ENCODE measurements around the gene C5orf47. TPM values are rescaled to one million over a fixed set of nuclear protein-coding genes. Genes with fewer than 3 reads are reported as not detected.

The C5orf47 gene, protein sequence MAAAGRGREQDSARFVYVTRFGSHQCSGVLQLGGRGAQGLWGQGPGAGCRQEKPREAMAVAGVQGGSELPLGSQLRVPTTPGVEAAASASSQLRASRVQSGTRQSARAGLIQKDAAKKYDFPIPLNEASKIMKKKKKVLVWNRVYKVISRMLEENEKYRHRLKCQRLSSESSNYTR
- not detected for total RNA-seq

DNA sequence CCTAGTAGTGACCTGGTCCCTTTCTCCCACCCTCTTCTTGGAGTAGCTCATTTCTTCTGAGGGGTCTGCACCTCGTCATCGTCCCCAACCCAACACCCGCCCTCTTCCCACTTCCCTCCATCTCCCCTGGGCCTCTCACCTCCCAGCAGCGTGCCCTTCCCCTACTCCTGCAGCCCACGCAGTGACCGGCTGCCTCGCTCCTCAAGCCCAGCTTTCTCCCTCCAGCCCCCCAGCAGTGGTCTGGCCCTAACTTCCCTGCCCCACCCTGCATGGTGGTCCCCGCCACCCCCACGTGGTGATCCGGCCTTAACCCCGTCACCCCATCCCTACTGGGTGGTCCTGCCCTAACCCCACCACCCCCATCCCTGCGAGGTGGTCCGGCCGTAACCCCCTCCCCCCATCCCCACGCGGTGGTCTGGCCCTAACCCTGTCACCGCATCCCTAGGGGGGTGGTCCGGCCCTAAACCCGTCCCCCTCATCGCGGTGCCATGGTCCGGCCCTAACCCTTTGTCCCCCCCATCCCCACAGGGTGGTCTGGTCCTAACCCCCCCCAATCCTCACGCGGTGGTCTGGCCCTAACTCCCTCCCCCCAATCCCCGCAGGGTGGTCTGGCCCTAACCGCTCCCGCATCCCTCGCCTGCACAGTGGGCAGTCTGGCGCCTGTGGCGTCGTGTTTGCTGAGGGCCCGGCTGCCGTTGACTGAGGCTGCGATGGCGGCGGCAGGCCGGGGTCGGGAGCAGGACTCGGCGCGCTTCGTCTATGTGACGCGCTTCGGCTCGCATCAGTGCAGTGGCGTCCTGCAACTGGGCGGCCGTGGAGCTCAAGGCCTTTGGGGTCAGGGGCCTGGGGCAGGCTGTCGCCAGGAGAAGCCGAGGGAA is at the start of gene C5orf47:
TSS of gene C5orf47 (plus strand) at position 617 of the 878 bp plus-strand sequence. CDS start at position 711, 94 bp downstream.
- Histone ChIP-seq H3K27me3 (peaks cover 11% of the 10 kb centered on the region), H3K27ac (no peak within 1 kb of the TSS), H3K9me3 (no peaks in the 10 kb centered on the region), H3K4me1 (no peaks in the 10 kb centered on the region), H3K36me3 (no peaks in the 10 kb centered on the region), H3K4me3 (no peak within 1 kb of the TSS)
- no peak for DNase-seq
- in situ Hi-C loops (cut with MboI; ENCODE audit: low pct_ligation_motif_present in 1 of 4, low pct_unique_long_range_greater_than_20kb in 1 of 4, low sequenced_read_pairs in 3 of 4): no loop called here
- TF ChIP-seq, protein P1, sequence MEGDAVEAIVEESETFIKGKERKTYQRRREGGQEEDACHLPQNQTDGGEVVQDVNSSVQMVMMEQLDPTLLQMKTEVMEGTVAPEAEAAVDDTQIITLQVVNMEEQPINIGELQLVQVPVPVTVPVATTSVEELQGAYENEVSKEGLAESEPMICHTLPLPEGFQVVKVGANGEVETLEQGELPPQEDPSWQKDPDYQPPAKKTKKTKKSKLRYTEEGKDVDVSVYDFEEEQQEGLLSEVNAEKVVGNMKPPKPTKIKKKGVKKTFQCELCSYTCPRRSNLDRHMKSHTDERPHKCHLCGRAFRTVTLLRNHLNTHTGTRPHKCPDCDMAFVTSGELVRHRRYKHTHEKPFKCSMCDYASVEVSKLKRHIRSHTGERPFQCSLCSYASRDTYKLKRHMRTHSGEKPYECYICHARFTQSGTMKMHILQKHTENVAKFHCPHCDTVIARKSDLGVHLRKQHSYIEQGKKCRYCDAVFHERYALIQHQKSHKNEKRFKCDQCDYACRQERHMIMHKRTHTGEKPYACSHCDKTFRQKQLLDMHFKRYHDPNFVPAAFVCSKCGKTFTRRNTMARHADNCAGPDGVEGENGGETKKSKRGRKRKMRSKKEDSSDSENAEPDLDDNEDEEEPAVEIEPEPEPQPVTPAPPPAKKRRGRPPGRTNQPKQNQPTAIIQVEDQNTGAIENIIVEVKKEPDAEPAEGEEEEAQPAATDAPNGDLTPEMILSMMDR (IDR thresholded peaks at IDR 0.05): no peak
- no peak for TF ChIP-seq POLR2A (IDR thresholded peaks at IDR 0.05)
- TF ChIP-seq EP300 (IDR thresholded peaks at IDR 0.05; ENCODE audit: low read depth): no peak
- TF ChIP-seq POLR2AphosphoS5 (IDR thresholded peaks at IDR 0.05): no peak
- intact Hi-C loops (cut with DNase I; ENCODE audit: low total_unique reads): no loop called here
- 93% methylated on average over 51 of the region's 51 CpGs; no CpG with 5 or more reads in 1 of the 2 donors for WGBS, 2 donors (ENCODE audit: low coverage in 1 of 2)

DNA sequence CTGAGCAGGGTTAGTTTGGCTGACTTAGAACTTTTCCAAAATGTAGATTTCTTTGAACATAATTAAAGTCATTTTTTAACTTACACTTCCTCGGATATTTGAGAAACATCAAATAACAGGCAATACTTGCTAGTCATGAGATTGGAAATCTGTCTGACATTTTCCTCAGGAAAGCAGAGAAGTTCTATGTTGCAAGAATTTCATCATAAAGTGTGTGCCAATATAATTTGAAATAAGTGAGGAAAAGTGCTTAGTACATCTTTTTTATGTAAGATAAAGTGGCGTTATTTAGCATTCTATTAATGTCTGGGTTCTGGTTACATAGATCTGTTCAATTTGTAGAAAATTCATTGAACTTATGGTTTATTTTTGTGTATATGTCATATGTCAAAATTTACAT is 48.7 kb upstream of the C5orf47 start:
- no peaks in the 10 kb centered on the region for H3K36me3 ChIP-seq
- no peaks in the 10 kb centered on the region for H3K27me3 ChIP-seq
- H3K9me3 ChIP-seq: no peaks in the 10 kb centered on the region
- intact Hi-C loops (cut with DNase I; ENCODE audit: low total_unique reads): no loop called here
- H3K27ac ChIP-seq: no peak overlapping the region
- no peak for DNase-seq
- in situ Hi-C loops (cut with MboI; ENCODE audit: low pct_ligation_motif_present in 1 of 4, low pct_unique_long_range_greater_than_20kb in 1 of 4, low sequenced_read_pairs in 3 of 4): no loop called here
- TF ChIP-seq EP300 (IDR thresholded peaks at IDR 0.05; ENCODE audit: low read depth): no peak
- no peak for TF ChIP-seq POLR2A (IDR thresholded peaks at IDR 0.05)
- TF ChIP-seq POLR2AphosphoS5 (IDR thresholded peaks at IDR 0.05): no peak
- TF ChIP-seq, protein P1 (IDR thresholded peaks at IDR 0.05): no peak
- H3K4me3 ChIP-seq: no peak overlapping the region
- 77 to 88% methylated on average over 2 of the region's 2 CpGs for WGBS, 2 donors (ENCODE audit: low coverage in 1 of 2)
- peaks cover 0 to 11% (median 2%) of the 10 kb centered on the region in 4 donors for H3K4me1 ChIP-seq

DNA sequence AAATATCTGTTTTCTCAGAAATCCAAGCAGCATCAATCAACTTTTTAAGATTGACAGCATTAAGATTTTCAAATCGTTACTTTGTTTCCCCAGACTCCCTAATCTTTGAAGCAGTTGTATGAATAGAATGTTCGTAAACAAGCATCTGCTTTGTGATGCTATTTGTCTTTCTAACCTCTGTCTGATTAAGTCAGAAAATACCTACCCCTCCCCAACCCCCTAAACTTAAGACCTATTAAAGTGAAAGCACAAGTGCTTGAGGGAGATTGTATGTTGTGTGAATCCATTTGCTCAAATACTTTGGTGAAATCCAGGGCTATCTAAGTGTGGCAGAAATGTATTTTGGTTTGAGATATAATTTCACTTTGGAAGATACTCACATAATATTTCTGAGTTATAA is 47.9 kb upstream of the C5orf47 start:
- peaks cover 0 to 11% (median 4%) of the 10 kb centered on the region in 4 donors for H3K4me1 ChIP-seq
- 88 to 95% methylated on average over 2 of the region's 2 CpGs for WGBS, 2 donors (ENCODE audit: low coverage in 1 of 2)
- in situ Hi-C loops (cut with MboI; ENCODE audit: low pct_ligation_motif_present in 1 of 4, low pct_unique_long_range_greater_than_20kb in 1 of 4, low sequenced_read_pairs in 3 of 4): no loop called here
- H3K27me3 ChIP-seq: no peaks in the 10 kb centered on the region
- H3K27ac ChIP-seq: no peak overlapping the region
- TF ChIP-seq, protein P1 (IDR thresholded peaks at IDR 0.05): no peak
- TF ChIP-seq EP300 (IDR thresholded peaks at IDR 0.05; ENCODE audit: low read depth) (no peak), POLR2A (IDR thresholded peaks at IDR 0.05) (no peak), POLR2AphosphoS5 (IDR thresholded peaks at IDR 0.05) (no peak)
- intact Hi-C loops (cut with DNase I; ENCODE audit: low total_unique reads): no loop called here
- H3K36me3 ChIP-seq: peaks cover 0 to 5% (median under 1%) of the 10 kb centered on the region in 4 donors
- no peaks in the 10 kb centered on the region for H3K9me3 ChIP-seq
- H3K4me3 ChIP-seq: no peak overlapping the region
- no peak for DNase-seq

DNA sequence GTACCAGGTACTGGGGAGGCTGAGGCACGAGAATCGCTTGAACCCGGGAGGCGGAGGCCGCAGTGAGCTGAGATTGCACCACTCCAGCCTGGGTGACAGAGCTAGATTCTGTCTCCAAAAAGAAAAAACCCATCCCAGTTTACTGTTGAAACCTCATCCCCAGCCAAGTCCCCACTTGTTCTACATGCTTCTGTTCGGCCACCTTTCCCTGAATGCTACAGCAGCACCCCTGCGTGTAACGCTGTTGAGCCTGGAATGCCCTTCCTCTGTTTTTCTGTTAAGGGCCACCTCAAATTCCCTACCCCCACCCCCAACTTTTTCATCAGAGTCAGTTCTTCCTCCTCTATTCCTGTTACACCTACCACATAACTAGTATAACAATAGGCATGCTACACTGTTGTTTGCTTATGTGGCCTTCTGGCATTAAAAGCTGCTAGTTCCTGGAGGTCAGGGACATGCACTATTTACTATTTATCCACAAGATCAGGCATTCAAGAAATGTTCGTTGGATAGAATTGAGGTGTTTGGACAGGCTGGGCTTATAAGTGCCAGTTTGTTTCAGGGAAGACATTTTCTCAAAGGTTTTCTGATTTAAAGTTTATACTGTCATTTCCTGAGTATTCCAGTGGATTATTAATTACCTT is 47.1 kb upstream of the C5orf47 start:
- in situ Hi-C loops (cut with MboI; ENCODE audit: low pct_ligation_motif_present in 1 of 4, low pct_unique_long_range_greater_than_20kb in 1 of 4, low sequenced_read_pairs in 3 of 4): no loop called here
- DNase-seq: no peak

More for the DNA sequence above, 47.1 kb upstream of the C5orf47 start:
- no peaks in the 10 kb centered on the region for H3K27me3 ChIP-seq
- H3K4me3 ChIP-seq: no peak overlapping the region
- H3K27ac ChIP-seq: no peak overlapping the region
- H3K4me1 ChIP-seq: peaks cover 0 to 13% (median 5%) of the 10 kb centered on the region in 4 donors
- H3K36me3 ChIP-seq: peaks cover 0 to 10% (median 3%) of the 10 kb centered on the region in 4 donors
- WGBS, 2 donors (ENCODE audit: low coverage in 1 of 2): 80 to 89% methylated on average over 6 to 9 of the region's 9 CpGs
- intact Hi-C loops (cut with DNase I; ENCODE audit: low total_unique reads): no loop called here
- TF ChIP-seq, protein P1 (IDR thresholded peaks at IDR 0.05): no peak
- TF ChIP-seq POLR2AphosphoS5 (IDR thresholded peaks at IDR 0.05) (no peak), POLR2A (IDR thresholded peaks at IDR 0.05) (no peak), EP300 (IDR thresholded peaks at IDR 0.05; ENCODE audit: low read depth) (no peak)
- H3K9me3 ChIP-seq: no peaks in the 10 kb centered on the region

Data from transverse colon (tissue), 4 donors.